ENCODE results near the gene RAD21L1.

GRCh38 chr20:1190847-1191246 lies 35.0 kb upstream of the RAD21L1 start:
- TF ChIP-seq EZH2 (IDR thresholded peaks at IDR 0.05) (no peak), EZH2phosphoT487 (IDR thresholded peaks at IDR 0.05) (no peak)
- TF ChIP-seq, protein P1, sequence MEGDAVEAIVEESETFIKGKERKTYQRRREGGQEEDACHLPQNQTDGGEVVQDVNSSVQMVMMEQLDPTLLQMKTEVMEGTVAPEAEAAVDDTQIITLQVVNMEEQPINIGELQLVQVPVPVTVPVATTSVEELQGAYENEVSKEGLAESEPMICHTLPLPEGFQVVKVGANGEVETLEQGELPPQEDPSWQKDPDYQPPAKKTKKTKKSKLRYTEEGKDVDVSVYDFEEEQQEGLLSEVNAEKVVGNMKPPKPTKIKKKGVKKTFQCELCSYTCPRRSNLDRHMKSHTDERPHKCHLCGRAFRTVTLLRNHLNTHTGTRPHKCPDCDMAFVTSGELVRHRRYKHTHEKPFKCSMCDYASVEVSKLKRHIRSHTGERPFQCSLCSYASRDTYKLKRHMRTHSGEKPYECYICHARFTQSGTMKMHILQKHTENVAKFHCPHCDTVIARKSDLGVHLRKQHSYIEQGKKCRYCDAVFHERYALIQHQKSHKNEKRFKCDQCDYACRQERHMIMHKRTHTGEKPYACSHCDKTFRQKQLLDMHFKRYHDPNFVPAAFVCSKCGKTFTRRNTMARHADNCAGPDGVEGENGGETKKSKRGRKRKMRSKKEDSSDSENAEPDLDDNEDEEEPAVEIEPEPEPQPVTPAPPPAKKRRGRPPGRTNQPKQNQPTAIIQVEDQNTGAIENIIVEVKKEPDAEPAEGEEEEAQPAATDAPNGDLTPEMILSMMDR (IDR thresholded peaks at IDR 0.05), result no peak
